IMR-90 (cell line): ENCODE measurements around the gene SOD1.

Experiments used
- CEBPB ChIP-seq: IDR thresholded peaks from 2 replicates; pipeline ENCODE4 v1.6.1; 2012; ENCODE audit warnings: low read depth, low read length, improper control_type of control experiment
- POLR2A ChIP-seq: IDR thresholded peaks from 2 replicates; pipeline ENCODE4 v1.6.1; 2012; ENCODE audit warnings: mild to moderate bottlenecking, low read depth, low read length
- RAD21 ChIP-seq: IDR thresholded peaks from 2 replicates; pipeline ENCODE4 v1.6.1; 2012; ENCODE audit warnings: low read length, improper control_type of control experiment
- SMC3 ChIP-seq: fragments of 150-350 bp; IDR thresholded peaks from 2 replicates; pipeline ENCODE4 v1.6.1; 2016; ENCODE audit warnings: low read depth, mild to moderate bottlenecking, antibody characterized with exemption, low read length, moderate library complexity
- USF2 ChIP-seq: fragments of 150-350 bp; IDR thresholded peaks from 2 replicates; pipeline ENCODE4 v1.6.1; 2017; ENCODE audit warnings: mild to moderate bottlenecking, antibody characterized with exemption, low read length, low read depth
- TF ChIP-seq, protein P1 (sequence below): conservative IDR thresholded peaks from 2 replicates; pipeline ENCODE4 v1.5.1; 2012; ENCODE audit warnings: mild to moderate bottlenecking, low read depth, low read length, improper control_type of control experiment

GRCh38 chr21:31659536-31660258 is at the start of gene SOD1:
- TF ChIP-seq, protein P1, sequence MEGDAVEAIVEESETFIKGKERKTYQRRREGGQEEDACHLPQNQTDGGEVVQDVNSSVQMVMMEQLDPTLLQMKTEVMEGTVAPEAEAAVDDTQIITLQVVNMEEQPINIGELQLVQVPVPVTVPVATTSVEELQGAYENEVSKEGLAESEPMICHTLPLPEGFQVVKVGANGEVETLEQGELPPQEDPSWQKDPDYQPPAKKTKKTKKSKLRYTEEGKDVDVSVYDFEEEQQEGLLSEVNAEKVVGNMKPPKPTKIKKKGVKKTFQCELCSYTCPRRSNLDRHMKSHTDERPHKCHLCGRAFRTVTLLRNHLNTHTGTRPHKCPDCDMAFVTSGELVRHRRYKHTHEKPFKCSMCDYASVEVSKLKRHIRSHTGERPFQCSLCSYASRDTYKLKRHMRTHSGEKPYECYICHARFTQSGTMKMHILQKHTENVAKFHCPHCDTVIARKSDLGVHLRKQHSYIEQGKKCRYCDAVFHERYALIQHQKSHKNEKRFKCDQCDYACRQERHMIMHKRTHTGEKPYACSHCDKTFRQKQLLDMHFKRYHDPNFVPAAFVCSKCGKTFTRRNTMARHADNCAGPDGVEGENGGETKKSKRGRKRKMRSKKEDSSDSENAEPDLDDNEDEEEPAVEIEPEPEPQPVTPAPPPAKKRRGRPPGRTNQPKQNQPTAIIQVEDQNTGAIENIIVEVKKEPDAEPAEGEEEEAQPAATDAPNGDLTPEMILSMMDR = no peak
- TF ChIP-seq POLR2A = peak; percentile 98
- TF ChIP-seq SMC3 = no peak
- TF ChIP-seq RAD21 = no peak
- no peak for TF ChIP-seq CEBPB
- TF ChIP-seq USF2 = no peak
